ENCODE data around the gene CGAS.
A peak's percentile ranks its signal among the peaks of the same experiment; 100 is the strongest.
"Not testable (repeated sequence)": the region's sequence is repeated elsewhere in the genome, so short reads cannot be mapped to it uniquely, and the experiment has no call there.

Gene CGAS

GRCh38 chr6:73452107-73452461, at the start of gene CGAS:
CGAS (minus strand) TSS chr6:73452297; CDS start chr6:73452181, 116 bp downstream.
- DNase-seq = no peak

GRCh38 chr6:73497915-73498314, 45.8 kb upstream of the CGAS start:
- no peak for DNase-seq

GRCh38 chr6:73491377-73491776, 39.3 kb upstream of the CGAS start:
- no peak for DNase-seq

- no peak for DNase-seq
Measured at GRCh38 chr6:73487473-73487872, 35.4 kb upstream of the CGAS start.

GRCh38 chr6:73484438-73484837, 32.3 kb upstream of the CGAS start:
- no peak for DNase-seq

GRCh38 chr6:73481969-73482368, 29.9 kb upstream of the CGAS start:
- DNase-seq = no peak

GRCh38 chr6:73477407-73477806, 25.3 kb upstream of the CGAS start:
- DNase-seq = no peak

- no peak for DNase-seq
Measured at GRCh38 chr6:73476723-73477122, 24.6 kb upstream of the CGAS start.

- no peak for DNase-seq
Measured at GRCh38 chr6:73471686-73472290, 19.7 kb upstream of the CGAS start.

- peak; percentile 15 for DNase-seq
Measured at GRCh38 chr6:73461537-73462350, 9.6 kb upstream of the CGAS start, which contains the start of gene MTO1. MTO1 (plus strand) TSS chr6:73461737; CDS start chr6:73461855, 118 bp downstream.

- DNase-seq = no peak
Measured at GRCh38 chr6:73460056-73460455, 8.0 kb upstream of the CGAS start.

GRCh38 chr6:73459474-73459873, 7.4 kb upstream of the CGAS start:
- DNase-seq = not testable (repeated sequence)

GRCh38 chr6:73455865-73456629, 4.0 kb upstream of the CGAS start:
- no peak for DNase-seq

- no peak for DNase-seq
Measured at GRCh38 chr6:73451223-73452106, 632 bp downstream of the CGAS start.

- DNase-seq = no peak
Measured at GRCh38 chr6:73443555-73443954, 8.5 kb downstream of the CGAS start.

- no peak for DNase-seq
Measured at GRCh38 chr6:73435236-73435635, 16.9 kb downstream of the CGAS start.

GRCh38 chr6:73421534-73421933, 30.6 kb downstream of the CGAS start:
- no peak for DNase-seq

GRCh38 chr6:73418081-73418741, 33.9 kb downstream of the CGAS start:
- no peak for DNase-seq

GRCh38 chr6:73413102-73413501, 39.0 kb downstream of the CGAS start:
- no peak for DNase-seq

- no peak for DNase-seq
Measured at GRCh38 chr6:73409395-73409794, 42.7 kb downstream of the CGAS start.

- DNase-seq = no peak
Measured at GRCh38 chr6:73400656-73401055, 51.4 kb downstream of the CGAS start.

GRCh38 chr6:73395875-73396274, 56.2 kb downstream of the CGAS start:
- no peak for DNase-seq
